NCI-H1694 treated with DMSO at 0.1 percent for 48 hours (cell line): ENCODE data around the gene IGSF3.
"Not testable (repeated sequence)": the region's sequence is repeated elsewhere in the genome, so short reads cannot be mapped to it uniquely, and the experiment has no call there.

Source experiments
- DNase-seq: peaks from one replicate; lab custom pipeline; 2025; lab: John Stamatoyannopoulos, UW

IGSF3 gene

DNA sequence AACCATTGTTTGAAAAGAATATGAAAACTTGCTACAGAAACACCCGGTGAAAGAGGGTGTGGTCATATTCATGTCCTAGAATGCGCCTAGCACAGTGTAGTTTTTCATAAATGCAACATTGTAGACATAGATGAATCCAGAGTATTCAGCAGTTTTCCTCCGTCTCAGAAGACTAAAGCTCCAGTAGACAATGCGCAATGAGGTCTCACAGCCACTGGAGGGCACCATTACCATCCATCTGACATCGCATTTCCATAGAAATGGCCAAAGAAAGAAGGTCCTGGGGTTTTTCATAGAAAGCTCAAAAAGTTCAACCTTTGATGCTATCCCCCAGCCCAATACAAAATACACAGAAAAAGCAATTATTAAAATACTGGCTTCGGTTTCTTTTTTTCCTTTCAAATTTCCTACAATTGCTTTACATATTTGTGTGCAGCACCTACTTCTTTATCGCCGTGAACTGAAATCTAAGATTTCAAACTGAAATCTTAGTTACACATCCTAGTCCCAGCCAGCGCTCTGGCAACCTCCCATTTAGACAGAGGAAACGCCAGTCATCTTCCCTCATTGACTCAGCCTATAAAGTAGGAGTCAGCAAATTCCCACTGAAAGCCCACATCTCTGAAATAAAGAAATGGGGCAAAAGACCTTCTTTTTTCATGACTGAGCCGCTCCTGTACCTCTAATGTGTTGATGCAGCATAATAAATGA lies 92.8 kb downstream of the IGSF3 start:
- peak; percentile 59 for DNase-seq

DNA sequence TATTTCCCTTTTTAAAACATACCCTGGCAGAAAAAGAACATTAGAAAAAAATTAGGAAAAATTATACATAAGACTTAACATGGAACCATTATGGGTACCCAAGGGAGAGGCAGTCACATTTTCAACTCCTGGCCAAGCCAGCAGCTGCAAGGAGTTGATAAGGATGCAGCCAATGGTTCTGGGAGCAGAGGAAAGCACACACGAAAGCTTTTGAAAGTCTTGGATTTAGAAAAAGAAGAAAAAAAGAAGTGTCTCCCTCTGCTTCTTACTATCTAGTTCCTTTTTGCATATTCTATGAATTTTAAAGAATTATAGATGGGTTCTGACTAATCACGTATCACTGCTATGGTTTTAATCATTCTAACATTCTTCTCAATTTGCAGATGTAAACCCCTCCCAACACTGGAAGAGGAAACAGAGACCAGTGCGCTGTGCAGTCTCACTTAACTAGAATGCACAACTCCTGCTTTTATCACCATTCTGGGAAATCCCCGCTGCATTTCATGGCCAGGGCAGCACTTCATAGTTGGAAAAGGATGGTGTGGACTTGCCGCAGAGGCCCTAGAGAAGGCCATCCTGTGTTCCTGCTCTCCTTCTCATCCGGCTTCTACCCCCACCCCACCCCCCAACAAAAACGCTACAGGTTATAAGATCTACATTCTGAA lies 94.0 kb downstream of the IGSF3 start:
- no peak for DNase-seq

DNA sequence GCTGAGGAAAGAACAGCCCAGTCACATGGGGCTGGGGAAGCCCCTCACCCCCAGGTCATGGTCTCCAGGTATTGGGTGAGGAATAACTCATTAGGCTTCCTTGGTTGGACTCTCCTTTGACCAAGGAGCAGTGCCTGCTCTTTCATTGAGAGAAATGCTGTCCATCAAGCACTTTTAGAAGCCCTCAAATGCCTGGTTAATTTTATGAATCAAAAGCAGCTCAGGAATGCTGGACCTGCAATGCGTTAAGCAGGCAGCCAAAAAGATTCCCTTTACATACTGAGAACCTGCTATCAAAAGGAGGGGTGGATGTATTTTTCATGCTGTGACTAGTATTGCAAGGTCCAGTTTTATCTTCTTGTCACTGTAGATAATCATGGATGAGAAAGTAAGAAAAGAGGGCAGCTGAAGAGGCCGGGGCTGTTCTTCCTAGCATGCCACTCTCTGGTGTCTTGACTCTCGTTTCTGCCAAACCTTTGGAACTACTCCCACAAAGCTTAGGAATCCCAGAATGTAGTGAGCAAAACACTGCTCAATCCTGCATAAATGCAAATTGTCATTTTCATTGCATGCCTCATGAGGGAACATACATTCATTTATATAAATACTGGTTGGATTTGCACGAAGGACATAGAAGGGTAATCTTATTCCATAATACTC lies 94.6 kb downstream of the IGSF3 start:
- DNase-seq: no peak

DNA sequence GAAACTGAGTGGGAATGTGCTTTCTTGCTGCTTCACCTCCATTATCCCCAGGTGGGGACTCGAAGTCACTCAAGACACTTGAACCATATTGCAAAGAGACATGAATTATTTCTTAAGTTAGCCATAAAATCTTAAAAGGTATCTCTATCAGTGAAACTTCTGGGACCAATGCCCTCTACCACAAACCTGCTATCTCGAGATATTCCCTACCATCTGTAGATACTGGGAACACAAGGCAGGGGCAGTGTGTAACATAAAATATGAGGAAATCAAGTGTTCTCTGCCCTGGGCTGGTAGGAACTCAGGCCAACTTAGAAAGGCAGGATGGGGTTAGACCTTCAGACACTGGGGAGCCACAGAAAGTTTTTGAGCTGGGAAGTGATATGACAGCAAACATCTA lies 95.4 kb downstream of the IGSF3 start:
- no peak for DNase-seq

DNA sequence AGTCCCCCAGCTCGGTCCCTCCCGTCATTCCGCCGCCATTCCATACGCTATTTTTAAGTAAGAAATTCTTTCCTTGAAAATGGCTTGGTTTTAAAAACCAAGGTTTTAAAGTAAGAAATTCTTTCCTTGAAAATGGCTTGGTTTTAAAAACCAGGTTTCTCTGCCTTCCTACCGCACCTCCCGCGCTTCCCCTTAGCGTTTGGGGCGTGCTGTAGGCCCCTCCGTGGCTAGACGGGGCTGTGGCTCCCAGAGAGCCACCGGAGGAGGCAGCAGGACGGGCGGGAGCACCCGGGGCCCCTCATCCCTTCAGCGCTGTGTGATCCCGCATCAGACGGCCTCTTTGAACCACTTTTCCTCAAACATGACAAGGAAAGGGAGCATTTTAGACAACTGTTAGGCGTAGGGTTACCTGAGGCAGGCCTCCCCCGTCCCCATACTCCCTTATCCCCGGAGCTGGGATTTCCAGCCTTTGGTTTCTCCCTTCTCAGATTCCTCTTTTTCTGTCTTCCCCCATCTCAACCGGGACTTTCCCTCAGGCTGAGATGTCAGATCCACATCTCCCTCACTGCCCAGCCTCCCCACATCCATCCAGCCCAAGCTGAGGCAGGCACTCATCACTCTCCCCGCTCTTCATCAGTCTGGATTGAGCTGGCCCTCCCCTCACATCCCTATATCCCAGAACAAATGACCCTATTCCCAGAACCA lies 96.2 kb downstream of the IGSF3 start:
- no peak for DNase-seq

DNA sequence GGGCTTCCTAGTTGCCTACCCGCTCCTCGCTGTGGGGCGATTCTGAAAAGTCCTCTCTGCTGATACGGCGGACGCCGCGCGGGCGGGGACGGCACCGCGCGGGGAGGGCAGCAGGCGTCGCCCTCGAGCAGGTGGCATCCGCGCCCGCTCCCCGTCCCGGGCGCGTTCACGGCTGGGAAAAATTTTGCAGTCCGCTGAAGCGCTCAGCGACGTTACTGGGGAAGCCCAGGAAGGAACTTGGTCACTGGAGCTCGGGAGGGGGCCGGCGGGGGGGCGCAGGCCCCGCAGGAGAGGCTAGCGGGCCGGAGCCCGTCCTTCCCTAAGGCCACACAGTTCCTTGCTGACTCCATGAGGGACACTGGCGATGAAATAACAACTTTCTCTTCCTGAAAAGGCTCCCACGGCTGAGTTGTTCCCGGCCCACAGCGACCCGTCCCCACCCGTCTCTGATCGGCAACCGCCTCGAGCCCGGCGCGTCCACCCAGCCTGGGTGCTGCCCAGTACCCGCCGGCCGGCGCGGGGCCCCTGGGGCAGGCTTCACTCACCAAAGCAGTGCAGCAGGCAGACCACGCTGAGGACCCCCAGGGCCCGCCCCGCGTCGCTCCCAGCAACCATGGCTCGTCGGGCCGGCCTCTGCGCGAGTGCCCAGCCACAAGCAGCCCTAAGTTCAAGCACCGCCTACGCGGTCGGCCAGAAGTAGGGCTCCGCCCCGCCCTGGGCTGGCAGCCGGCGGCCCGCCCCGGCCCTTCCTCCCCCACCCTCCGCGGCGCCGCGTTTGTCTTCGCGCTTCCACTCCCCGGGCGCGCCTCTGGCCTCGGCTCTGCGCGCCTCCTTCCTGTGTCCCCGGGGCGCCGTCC lies 96.9 kb downstream of the IGSF3 start, which contains the start of gene CD58:
TSS of gene CD58 (minus strand) at position 669 of the 857 bp plus-strand sequence. CDS start at position 615, 54 bp downstream.
- DNase-seq: peak; percentile 71

DNA sequence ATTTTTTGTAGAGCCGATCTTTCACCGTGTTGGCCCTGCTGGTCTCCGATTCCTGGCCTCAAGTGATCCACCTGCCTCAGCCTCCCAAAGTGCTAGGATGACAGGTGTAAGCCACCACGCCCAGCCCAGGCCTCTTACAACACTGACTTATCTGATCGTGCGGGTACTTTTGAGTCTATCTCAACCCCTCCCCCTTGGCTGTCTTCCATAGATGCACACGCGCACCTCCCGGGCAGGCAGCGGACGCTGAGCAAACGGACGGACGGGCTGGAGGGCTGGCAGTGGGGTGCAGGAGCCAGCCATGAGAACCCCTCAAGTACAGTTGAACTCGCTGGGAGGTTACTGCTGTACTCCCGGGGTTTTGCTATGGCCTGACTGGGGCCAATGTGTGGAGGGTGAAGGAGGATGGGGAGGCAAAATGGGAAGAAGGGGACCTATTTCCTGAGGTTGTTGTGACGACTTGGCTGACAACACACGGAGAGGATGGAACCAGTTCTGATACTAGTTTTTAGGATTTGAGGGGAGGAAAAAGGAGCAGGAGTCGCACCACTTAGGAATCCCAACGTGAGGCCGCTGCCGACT lies 97.7 kb downstream of the IGSF3 start:
- no peak for DNase-seq

DNA sequence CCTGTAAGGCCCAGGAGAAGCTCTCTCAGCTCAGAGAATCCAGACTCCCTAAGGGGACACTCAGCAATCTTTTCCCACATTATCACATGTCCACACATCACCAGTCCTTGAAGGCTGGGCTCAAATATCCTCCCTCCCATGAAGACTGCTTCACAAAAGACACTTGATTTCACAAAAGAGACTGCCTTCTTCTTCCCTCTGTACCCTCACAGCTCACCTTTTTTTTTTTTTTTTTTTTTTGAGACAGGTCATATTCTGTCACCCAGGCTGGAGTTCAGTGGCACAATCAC lies 98.2 kb downstream of the IGSF3 start:
- DNase-seq: no peak

DNA sequence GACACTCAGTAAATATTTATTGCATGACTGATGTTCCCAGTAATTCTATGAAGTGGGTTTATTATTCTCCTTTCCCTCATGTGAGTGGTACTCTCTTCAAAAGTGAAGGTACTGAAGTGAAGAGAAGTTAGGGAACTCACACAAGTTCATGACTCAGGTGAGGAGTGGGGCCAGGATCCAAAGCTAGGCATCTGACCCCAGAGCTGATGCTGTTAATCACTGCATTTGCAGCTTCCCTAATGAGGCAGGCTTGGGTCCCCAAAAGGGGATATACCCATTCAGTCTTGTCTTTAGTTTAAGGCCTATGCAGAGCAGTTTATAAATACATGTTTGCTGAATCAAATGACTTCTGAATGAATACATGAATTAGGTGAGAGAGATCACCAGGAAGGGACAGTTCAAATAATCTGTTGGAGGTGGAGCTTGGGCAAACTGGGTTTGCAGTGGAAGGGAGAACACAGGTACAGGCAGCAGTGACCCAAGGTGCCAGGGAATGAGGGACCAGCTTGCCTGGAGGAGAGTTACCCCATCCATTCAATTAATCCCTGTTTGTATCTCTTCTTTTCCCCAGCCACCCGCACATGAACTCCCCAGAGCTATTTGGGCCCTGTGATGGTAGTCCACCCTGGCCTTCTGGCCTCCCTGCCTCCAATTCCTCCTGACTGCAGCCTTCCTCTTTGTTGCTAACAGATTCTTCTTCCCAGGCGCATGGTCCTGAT lies 98.7 kb downstream of the IGSF3 start:
- DNase-seq: no peak

DNA sequence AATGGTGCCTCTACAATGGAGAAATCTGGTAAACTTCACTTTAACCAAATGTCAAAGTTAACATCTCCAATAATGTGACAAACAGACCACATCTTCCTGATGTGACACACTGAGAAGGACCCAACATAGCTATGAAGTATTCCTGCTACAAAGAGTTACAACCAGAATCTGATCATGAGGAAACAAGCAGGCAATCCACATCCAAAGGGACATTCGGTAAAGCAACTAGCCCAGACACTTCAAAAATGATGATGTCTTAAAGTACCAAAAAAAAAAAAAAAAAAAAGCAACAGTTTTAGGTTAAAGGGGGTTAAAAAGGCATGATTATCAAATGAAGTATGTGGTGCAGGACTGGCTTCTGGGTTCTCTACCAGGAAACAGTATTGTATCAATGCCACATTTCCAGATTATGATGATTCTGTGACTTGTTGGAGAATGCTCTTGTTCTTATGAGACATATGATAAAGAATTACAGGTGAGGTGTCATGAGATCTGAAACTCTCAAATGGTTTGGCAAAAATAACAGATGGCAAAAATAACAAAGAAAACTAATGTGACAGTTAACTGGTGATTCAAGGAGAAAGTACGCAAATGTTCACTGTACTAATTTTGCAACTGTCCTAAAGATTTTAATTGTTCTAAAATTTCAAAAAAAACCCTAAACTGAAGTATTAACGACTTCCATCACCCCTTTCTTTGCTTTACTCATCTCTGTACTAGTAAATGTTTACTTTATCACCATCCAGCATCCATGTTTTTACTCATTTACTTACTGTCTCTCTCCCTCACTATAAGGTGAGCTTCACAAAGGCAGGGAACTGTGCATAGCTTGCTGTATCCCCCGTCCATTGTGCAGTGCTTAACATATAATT lies 99.5 kb downstream of the IGSF3 start:
- DNase-seq: no peak

DNA sequence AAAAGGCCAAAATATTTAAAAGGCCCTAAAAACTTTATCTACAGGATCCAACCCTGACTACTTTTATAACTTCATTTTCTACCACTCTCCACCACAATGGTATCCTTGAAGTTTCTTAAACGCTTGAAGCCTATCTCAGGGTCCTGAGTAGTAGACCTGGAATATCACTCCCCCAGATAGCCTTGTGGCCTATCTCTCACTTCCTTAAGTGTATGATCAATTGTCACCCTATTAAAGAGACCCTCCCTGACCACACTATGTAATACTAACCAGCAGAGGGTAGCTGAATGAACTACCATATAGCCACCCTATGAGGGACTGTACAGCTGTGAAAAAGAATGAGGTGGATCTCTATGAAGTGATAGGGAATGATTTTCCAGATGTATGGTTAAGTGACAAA lies 102.3 kb downstream of the IGSF3 start:
- no peak for DNase-seq

DNA sequence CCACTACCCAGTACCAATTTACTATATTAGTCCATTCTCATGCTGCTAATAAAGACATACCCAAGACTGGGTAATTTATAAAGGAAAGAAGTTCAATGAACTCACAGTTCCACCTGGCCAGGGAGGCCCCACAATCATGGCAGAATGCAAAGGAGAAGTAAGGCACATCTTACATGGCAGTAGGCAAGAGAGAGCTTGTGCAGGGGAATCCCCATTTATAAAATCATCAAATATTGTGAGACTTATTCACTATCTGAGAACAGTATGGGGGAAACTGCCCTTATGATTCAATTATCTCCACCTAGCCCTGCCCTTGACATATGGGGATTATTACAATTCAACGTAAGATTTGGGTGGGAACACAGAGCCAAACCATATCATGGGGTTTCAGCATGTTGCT lies 103.1 kb downstream of the IGSF3 start:
- no peak for DNase-seq

DNA sequence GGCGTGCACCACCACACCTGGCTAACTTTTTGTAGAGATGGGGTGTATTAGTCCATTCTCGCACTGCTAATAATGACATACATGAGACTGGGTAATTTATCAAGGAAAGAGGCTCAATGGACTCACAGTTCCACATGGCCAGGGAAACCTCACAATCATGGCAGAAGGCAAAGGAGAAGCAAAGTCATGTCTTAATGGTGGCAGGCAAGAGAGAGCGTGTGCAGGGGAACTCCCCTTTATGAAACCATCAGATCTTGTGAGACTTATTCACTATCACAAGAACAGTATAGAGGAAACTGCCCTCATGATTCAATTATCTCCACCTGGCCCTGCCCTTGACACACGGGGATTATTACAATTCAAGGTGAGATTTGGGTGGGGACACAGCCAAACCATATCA lies 105.1 kb downstream of the IGSF3 start:
- not testable (repeated sequence) for DNase-seq

DNA sequence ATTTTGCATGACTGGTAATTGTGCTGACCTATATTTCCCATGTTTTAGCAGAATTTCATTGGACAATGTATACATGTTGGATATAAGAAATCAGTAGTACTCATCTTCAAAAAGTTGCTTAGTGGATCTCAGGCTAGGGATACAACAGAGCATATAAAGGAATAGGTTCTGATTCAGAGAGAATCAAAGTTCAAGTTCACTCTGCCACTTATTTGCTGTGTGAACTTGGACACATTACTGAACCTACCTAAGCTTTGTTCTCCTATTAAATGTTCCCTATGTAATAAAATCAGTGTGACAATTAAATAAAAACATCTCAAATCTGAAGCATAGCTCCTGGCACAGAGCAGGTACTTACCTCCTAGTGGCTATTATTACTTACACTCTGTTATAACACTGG lies 106.0 kb downstream of the IGSF3 start:
- DNase-seq: no peak

DNA sequence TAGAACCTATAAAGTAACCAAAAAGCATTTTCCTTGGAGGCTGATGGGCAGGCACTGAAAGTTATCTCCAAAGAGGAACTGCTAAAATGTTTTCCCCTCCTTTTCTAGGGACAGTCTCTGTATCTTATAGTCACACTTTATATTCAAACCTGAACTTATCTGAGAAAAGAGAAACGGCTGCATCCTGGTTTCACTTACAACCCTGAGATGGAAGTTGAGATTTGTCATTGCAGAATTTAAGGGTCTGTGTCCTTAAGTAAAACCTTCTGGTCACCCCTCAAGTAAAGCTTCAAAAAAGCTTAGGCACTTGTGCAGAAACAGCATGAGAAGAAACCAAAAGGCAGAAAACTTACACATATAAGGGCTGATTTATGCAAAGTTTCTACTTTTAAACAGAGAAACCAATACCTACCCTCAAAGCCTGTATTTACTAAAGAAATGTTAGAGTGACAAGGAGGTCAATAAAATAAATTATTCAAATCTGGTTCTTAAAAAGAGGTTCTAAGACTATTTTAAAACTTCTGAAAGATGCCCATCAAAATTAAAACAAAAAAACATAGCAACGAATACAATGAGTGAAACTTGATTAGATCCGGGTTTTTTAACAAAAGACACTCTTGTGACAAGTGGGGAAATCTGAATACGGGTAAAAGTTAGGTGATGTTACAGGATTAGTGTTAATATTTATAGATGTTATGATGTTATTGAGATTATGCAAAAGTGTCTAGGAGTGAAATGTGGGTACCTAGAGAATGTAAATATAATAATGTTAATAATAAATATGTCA lies 106.6 kb downstream of the IGSF3 start:
- no peak for DNase-seq

DNA sequence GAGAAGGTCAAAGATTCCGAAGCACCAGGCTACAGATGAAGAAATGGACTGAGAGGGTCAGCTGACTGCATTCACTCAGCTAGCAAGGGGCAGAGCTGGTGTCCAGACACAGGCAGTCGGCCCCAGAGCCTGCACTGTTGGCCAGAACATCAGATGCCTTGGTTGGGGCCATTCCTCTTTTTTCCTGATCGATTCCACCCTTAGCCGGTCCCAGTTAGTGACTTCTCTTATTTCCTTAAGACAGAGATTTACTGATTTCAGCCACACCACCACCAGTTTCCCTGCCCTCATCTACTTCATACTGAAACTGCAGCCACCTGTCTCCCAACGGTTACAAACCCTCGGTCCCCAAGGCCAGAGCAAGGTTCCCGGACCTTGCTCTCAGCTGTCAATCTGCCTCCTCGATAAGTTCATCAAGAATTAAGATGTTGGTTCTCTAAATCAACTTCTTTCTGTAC lies 108.2 kb downstream of the IGSF3 start:
- DNase-seq: no peak

DNA sequence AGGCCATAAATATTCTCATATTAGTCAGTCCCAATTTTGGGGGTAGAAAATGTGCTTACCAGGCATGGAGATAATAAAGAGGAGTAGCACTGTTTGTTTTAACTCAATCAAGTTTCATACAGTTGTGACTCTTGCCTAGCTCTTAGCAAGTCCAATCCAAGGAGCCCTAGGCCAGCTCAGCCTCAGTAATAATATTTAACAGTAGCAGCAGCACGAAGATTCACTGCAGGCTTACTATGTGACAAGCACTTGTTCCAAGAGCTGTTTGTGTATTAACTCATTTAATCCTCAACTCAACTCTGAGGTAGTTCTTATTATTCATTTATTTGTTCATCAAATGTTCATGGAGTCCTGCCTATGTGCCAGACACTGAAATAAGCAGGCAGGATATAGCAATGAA lies 109.0 kb downstream of the IGSF3 start:
- no peak for DNase-seq

DNA sequence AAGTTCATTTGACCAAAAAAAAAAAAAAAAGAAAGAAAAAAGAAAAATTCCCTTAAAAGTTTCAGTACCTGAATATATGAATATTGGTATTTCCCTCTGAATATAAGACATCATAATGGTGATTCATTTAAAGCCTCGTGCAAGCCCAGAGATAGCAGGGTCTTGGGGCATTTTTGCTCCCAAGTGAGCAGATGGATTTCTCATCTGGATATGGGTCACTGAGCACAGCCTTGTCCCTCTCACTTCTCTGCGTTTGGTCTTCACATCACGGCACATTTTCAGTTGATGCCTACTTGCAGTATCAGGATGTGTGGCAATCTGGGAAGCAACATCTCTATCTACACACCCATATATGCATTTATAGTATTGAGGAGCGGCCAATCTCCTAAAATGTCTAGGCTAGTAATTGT lies 109.4 kb downstream of the IGSF3 start:
- no peak for DNase-seq

DNA sequence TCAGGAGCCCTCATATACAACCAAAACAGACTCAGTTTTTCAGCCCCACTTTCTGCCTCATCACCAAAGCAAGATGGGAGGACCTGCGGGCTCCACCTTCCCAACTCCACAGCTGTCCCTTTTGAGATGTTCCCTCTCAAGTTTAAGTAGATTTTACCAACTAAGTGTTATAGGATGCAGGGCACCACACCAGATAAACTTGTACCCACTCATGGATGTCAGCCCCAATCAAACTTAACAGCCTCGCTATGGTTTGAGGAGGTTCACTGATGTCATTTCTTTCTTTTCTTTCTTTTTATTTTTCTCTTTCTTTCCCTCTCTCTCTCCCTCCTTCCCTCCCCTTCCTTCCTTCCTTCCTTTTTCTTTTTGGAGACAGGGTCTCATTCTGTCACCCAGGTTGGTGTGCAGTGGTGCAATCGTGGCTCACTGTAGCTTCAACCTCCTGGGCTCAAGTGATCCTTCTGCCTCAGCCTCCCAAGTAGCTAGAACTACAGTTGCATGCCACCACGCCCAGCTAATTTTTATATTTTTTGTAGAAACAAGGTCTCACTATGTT lies 110.1 kb downstream of the IGSF3 start:
- no peak for DNase-seq
